GM12892 (cell line): ENCODE results near the gene P4HA2.

Experiments
- POLR2A ChIP-seq: IDR thresholded peaks from 2 replicates; pipeline ENCODE4 v1.6.1; 2011; ENCODE audit warnings: low read depth, low read length, control low read depth
- POLR2AphosphoS5 ChIP-seq: IDR thresholded peaks from 2 replicates; pipeline ENCODE4 v1.6.1; 2011; ENCODE audit warnings: low read depth, low read length, control low read depth
- TAF1 ChIP-seq: IDR thresholded peaks from 2 replicates; pipeline ENCODE4 v1.6.1; 2011; ENCODE audit warnings: low read depth, mild to moderate bottlenecking, control low read depth, low read length, borderline replicate concordance

GRCh38 chr5:132184588-132184987, 43.1 kb downstream of the P4HA2 start:
- TF ChIP-seq POLR2AphosphoS5 (no peak), POLR2A (no peak), TAF1 (no peak)
